Lower leg skin (tissue), 3 donors: ENCODE data around the gene GLYAT.

Experiments used
- POLR2A ChIP-seq, 2 donors: fragments of 450-650 bp; IDR thresholded peaks; one replicate each; pipeline ENCODE4 v1.6.1; 2016 to 2017; ENCODE audit warnings: antibody characterized with exemption in 2 of 2, mild to moderate bottlenecking in 1 of 2, moderate library complexity in 1 of 2
- TF ChIP-seq, protein P1 (sequence below), 3 donors: fragments of 450-650 bp; IDR thresholded peaks; one replicate each; pipeline ENCODE4 v1.5.1; 2016; ENCODE audit warnings: antibody characterized with exemption in 3 of 3, mild to moderate bottlenecking in 3 of 3, moderate library complexity in 2 of 3

DNA sequence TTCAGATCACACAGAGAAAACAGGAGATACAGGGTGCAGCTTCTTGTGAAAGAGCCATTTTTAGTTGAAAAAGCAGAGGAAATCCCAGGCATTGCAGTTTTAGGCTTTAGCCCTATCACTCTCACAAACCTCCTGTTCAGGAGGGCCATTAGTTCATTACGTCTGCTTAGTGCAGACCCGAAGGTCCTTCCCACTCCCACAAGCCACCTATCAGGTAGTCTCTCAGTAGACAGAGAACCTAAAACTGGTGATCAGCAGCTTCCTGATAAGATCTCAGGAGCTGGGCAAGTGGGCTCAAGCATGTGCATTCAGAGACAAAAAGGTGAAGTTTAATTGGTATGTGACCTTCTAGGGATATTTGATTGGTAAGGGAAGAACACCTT, 4.3 kb downstream of the GLYAT start:
- TF ChIP-seq, protein P1, sequence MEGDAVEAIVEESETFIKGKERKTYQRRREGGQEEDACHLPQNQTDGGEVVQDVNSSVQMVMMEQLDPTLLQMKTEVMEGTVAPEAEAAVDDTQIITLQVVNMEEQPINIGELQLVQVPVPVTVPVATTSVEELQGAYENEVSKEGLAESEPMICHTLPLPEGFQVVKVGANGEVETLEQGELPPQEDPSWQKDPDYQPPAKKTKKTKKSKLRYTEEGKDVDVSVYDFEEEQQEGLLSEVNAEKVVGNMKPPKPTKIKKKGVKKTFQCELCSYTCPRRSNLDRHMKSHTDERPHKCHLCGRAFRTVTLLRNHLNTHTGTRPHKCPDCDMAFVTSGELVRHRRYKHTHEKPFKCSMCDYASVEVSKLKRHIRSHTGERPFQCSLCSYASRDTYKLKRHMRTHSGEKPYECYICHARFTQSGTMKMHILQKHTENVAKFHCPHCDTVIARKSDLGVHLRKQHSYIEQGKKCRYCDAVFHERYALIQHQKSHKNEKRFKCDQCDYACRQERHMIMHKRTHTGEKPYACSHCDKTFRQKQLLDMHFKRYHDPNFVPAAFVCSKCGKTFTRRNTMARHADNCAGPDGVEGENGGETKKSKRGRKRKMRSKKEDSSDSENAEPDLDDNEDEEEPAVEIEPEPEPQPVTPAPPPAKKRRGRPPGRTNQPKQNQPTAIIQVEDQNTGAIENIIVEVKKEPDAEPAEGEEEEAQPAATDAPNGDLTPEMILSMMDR (IDR thresholded peaks at IDR 0.05) = no peak
- TF ChIP-seq POLR2A (IDR thresholded peaks at IDR 0.05) = no peak
